HG03139 (cell line): ENCODE measurements around the gene TFDP2.
"Not testable (repeated sequence)": the region's sequence is repeated elsewhere in the genome, so short reads cannot be mapped to it uniquely, and the experiment has no call there.

ENCODE experiments used
- ATAC-seq: cut with Tn5 transposase; IDR thresholded peaks from one replicate; pipeline ENCODE4 v1.9.1; 2021; ENCODE audit not compliant: unreplicated experiment

Gene TFDP2

GRCh38 chr3:142127941-142128658 is 21.2 kb downstream of the TFDP2 start:
- ATAC-seq: no peak

GRCh38 chr3:142124243-142124642 is 25.1 kb downstream of the TFDP2 start:
- ATAC-seq: no peak

GRCh38 chr3:142120707-142121106 is 28.6 kb downstream of the TFDP2 start:
- ATAC-seq: no peak

DNA sequence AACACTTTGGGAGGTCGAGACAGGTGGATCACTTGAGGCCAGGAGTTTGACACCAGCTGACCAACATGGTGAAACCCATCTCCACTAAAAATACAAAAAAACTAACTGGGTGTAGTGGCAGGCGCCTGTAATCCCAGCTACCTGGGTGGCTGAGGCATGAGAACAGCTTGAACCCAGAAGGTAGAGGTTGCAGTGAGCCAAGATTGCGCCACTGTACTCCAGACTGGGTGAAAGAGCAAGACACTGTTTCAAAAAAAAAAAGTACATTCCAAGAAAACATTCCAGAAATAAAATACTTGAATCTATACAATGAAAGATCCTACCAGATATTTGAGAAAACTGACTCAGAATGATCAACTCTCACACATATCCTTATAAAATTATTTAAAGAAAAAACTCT is 30.4 kb downstream of the TFDP2 start:
- no peak for ATAC-seq

- no peak for ATAC-seq
Measured at GRCh38 chr3:142117056-142117851, 32.1 kb downstream of the TFDP2 start.

- no peak for ATAC-seq
Measured at GRCh38 chr3:142115867-142116668, 33.3 kb downstream of the TFDP2 start.

GRCh38 chr3:142112601-142113000 is 36.7 kb downstream of the TFDP2 start:
- ATAC-seq: no peak

GRCh38 chr3:142106548-142106947 is 42.8 kb downstream of the TFDP2 start:
- no peak for ATAC-seq

GRCh38 chr3:142105991-142106390 is 43.4 kb downstream of the TFDP2 start:
- ATAC-seq: no peak

- ATAC-seq: no peak
Measured at GRCh38 chr3:142104763-142105162, 44.6 kb downstream of the TFDP2 start.

GRCh38 chr3:142098964-142099363 is 50.4 kb downstream of the TFDP2 start:
- no peak for ATAC-seq

- no peak for ATAC-seq
Measured at GRCh38 chr3:142097099-142097843, 52.1 kb downstream of the TFDP2 start.

GRCh38 chr3:142095841-142096240 is 53.5 kb downstream of the TFDP2 start:
- no peak for ATAC-seq

- ATAC-seq: not testable (repeated sequence)
Measured at GRCh38 chr3:142088925-142089324, 60.4 kb downstream of the TFDP2 start.

GRCh38 chr3:142088522-142088921 is 60.8 kb downstream of the TFDP2 start:
- ATAC-seq: no peak

DNA sequence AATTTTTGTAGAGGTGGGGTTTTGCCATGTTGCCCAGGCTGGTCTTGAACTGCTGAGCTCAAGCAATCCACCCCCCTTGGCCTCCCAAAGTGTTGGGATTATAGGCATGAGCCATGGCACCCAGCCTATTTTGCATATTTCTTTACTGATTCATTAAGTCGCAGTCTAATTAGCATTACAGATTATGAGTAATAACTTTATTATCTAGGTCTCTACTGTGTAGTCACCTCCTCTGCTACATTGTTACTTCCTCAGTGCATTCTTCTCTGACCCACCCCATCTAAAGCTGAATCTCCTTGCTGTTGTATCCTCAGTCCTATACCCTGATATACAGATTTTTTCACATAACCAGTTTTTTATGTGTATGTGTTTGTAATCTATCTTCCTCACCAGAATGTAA is 61.7 kb downstream of the TFDP2 start:
- no peak for ATAC-seq

GRCh38 chr3:142086581-142087090 is 62.7 kb downstream of the TFDP2 start:
- no peak for ATAC-seq

DNA sequence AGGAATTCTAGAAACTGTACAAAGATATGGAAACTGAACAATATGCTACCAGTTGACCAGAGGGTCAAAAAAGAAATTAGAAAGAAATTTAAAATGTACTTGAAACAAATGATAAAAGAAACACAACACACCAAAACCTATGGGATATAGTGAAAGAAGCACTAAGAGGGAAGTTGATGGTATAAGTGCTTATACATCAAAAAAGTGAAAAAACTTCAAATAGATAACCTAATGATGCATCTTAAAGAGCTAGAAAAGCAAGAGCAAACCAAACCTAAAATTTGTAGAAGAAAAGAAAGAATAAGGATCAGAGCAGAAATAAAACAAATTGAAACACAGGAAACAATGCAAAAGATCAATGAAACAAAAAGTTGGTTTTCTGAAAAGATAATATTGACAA is 68.2 kb downstream of the TFDP2 start:
- ATAC-seq: no peak

GRCh38 chr3:142077859-142078500 is 71.4 kb downstream of the TFDP2 start:
- ATAC-seq: no peak

DNA sequence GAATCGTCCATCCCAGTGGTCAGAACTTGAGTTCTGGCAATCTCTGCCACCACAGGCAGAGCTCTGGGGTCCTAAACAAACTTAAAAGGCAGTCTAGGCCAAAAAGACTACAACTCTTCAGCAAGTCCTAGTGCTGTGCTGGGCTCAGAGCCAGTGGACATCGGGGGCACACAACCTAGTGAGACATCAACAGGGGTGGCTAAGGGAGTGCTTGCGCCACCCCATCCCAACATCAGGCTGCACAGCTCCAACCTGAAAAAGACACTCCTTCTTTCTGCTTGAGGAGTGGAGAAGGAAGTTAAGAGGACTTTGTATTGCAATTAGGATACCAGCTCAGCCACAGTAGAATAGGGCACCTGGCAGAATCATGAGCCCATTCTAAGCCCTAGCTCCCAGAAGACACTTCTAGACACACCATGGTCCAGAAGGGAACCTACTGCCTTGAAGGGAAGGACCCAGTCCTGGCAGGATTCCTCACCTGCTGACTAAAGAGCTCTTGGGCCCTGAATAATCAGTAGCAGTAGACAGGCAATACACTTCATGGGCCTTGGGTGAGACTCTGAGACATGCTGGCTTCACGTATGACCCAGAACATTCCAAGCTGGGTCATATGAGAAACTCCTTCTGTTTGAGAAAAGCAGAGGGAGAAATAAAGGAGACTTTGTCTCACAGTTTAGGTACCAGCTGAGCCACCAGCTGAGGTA is 72.0 kb downstream of the TFDP2 start:
- ATAC-seq: no peak
